Fibroblast of mammary gland (primary cell): ENCODE results near the gene POLDIP2.

Source experiments
- DNase-seq: peaks from one replicate; pipeline ENCODE4 v3.0.0-alpha.2; 2010; ENCODE audit warnings: low read depth
- H3K4me3 ChIP-seq: 2 replicates; pipeline ENCODE4 v1.5.1; 2011; ENCODE audit warnings: low read depth, mild to moderate bottlenecking, low read length, moderate library complexity; ENCODE audit not compliant: control insufficient read depth
- TF ChIP-seq, protein P1 (sequence below): conservative IDR thresholded peaks from 2 replicates; pipeline ENCODE4 v1.5.1; 2011; ENCODE audit warnings: low read depth, low read length, inconsistent platforms; ENCODE audit not compliant: control insufficient read depth, insufficient read depth

POLDIP2 gene

GRCh38 chr17:28396635-28397239, 39.4 kb upstream of the POLDIP2 start:
- TF ChIP-seq, protein P1, sequence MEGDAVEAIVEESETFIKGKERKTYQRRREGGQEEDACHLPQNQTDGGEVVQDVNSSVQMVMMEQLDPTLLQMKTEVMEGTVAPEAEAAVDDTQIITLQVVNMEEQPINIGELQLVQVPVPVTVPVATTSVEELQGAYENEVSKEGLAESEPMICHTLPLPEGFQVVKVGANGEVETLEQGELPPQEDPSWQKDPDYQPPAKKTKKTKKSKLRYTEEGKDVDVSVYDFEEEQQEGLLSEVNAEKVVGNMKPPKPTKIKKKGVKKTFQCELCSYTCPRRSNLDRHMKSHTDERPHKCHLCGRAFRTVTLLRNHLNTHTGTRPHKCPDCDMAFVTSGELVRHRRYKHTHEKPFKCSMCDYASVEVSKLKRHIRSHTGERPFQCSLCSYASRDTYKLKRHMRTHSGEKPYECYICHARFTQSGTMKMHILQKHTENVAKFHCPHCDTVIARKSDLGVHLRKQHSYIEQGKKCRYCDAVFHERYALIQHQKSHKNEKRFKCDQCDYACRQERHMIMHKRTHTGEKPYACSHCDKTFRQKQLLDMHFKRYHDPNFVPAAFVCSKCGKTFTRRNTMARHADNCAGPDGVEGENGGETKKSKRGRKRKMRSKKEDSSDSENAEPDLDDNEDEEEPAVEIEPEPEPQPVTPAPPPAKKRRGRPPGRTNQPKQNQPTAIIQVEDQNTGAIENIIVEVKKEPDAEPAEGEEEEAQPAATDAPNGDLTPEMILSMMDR = no peak

GRCh38 chr17:28395968-28396367, 38.6 kb upstream of the POLDIP2 start:
- H3K4me3 ChIP-seq = no peak overlapping the region
- TF ChIP-seq, protein P1 = no peak
- DNase-seq = no peak

More at GRCh38 chr17:28396635-28397239, 39.4 kb upstream of the POLDIP2 start:
- no peak for DNase-seq
- no peak overlapping the region for H3K4me3 ChIP-seq

- no peak overlapping the region for H3K4me3 ChIP-seq
- no peak for DNase-seq
- TF ChIP-seq, protein P1 = no peak
Measured at GRCh38 chr17:28395426-28395825, 38.1 kb upstream of the POLDIP2 start.

- TF ChIP-seq, protein P1 = no peak
- no peak overlapping the region for H3K4me3 ChIP-seq
- peak; percentile 21 for DNase-seq
Measured at GRCh38 chr17:28394337-28395116, 37.2 kb upstream of the POLDIP2 start.

DNA sequence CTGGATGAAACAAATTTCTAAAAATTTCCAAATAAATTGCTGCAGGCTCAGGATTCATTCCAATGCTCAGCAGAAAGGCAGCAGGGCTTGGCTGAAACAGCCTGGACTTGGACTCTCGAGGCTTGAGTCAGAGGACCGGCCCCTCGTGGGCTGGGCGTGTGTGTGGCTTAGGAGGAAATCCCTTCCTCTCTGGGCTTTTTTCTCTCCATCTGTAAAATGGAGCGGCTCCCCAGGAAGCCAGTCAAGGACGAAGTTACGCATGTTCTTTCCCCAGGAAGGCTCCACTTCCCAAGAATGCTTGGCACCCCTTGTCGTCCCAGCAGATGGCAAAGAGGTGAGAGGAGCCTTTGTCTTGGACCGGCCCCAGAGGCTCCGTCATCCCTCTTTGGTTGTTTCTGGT, 35.2 kb upstream of the POLDIP2 start:
- TF ChIP-seq, protein P1 = no peak
- no peak overlapping the region for H3K4me3 ChIP-seq
- peak; percentile 53 for DNase-seq

GRCh38 chr17:28391401-28391800, 34.1 kb upstream of the POLDIP2 start:
- TF ChIP-seq, protein P1 = no peak
- no peak for DNase-seq
- no peak overlapping the region for H3K4me3 ChIP-seq

DNA sequence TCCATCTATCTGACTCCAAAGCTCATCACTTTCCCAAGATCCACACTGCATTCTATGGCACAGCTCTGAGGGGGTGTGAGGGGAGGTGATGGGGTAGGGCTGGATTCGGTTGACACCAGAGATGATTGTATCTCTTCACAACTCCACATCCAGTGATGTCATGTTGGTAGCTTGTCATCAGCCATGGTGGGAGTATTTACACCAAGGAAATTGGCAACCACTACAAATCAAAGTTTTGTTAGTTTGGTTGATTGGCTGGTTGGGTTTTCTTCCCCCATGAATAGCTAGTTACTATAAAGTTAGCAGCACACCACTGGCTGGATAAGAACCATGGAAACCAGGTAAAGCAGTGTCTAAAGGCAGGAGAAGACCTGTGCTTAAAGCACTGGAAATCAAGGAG, 33.7 kb upstream of the POLDIP2 start:
- H3K4me3 ChIP-seq = no peak overlapping the region
- DNase-seq = no peak
- TF ChIP-seq, protein P1 = no peak
